ENCODE data around the gene FIGNL2.

The FIGNL2 gene

DNA sequence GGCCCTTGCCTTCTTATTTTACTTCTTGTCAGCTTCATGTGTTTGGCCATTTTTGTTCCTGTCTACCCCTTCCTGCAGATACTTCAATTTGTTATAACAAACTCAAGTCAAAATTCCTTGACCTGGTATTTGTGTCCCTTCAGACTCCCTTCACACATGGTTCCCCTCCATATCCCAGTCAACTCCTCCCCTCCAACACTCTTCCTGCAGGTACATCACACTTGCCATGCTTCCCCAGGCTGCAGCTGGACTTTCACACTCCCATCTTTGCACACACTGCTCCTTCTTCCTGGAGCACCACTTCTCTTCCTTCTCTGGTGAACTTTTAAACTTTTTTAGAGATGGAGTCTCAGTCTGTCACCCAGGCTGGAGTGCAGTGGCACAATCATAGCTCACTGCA lies 18.9 kb upstream of the FIGNL2 start:
- no peak for ATAC-seq

DNA sequence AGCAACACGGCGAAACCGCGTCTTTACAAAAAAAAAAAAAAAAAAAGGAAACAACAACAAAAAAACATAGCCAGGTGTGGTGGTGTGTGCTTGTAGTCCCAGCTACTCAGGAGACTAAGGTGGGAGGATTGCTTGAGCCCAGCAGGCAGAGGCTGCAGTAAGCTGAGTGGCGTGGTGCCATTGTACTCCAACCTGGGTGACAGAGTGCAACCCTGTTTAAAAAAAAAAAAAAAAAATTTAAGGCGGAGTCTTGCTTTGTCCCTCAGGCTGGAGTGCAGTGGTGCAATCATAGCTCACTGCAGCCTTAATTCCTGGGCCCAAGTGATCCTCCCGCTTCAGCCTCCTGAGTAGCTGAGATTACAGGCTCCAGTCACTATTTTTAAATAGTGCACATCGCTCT lies 18.2 kb upstream of the FIGNL2 start:
- DNase-seq (no peak), ATAC-seq (no peak)
- Mint-ChIP-seq H3K27me3 (peaks cover 93% of the 10 kb centered on the region), H3K4me1 (peaks cover 39% of the 10 kb centered on the region), H3K4me3 (no peak overlapping the region), H3K27ac (no peak overlapping the region), H3K9me3 (no peaks in the 10 kb centered on the region)

More for the DNA sequence above, 18.9 kb upstream of the FIGNL2 start:
- peaks cover 39% of the 10 kb centered on the region for H3K4me1 Mint-ChIP-seq
- no peak overlapping the region for H3K27ac Mint-ChIP-seq
- H3K4me3 Mint-ChIP-seq = no peak overlapping the region
- peaks cover 88% of the 10 kb centered on the region for H3K27me3 Mint-ChIP-seq
- no peaks in the 10 kb centered on the region for H3K9me3 Mint-ChIP-seq
- no peak for DNase-seq

- DNase-seq = no peak
- H3K4me3 Mint-ChIP-seq = no peak overlapping the region
- H3K9me3 Mint-ChIP-seq = no peaks in the 10 kb centered on the region
- peaks cover 93% of the 10 kb centered on the region for H3K27me3 Mint-ChIP-seq
- no peak for ATAC-seq
- no peak overlapping the region for H3K27ac Mint-ChIP-seq
- peaks cover 39% of the 10 kb centered on the region for H3K4me1 Mint-ChIP-seq
Measured at GRCh38 chr12:51866324-51866723, 17.8 kb upstream of the FIGNL2 start.

- H3K27ac Mint-ChIP-seq = no peak overlapping the region
- H3K9me3 Mint-ChIP-seq = no peaks in the 10 kb centered on the region
- peaks cover 36% of the 10 kb centered on the region for H3K4me1 Mint-ChIP-seq
- H3K4me3 Mint-ChIP-seq = no peak overlapping the region
- peaks cover 93% of the 10 kb centered on the region for H3K27me3 Mint-ChIP-seq
- DNase-seq = no peak
- no peak for ATAC-seq
Measured at GRCh38 chr12:51865757-51866270, 17.3 kb upstream of the FIGNL2 start.

- Mint-ChIP-seq H3K4me1 (peaks cover 29% of the 10 kb centered on the region), H3K9me3 (no peaks in the 10 kb centered on the region), H3K27me3 (peaks cover 87% of the 10 kb centered on the region), H3K4me3 (peak overlapping the region; percentile 48 to 56), H3K27ac (no peak overlapping the region)
- ATAC-seq (no peak), DNase-seq (no peak)
Measured at GRCh38 chr12:51864833-51865670, 16.5 kb upstream of the FIGNL2 start.

GRCh38 chr12:51863933-51864832 lies 15.7 kb upstream of the FIGNL2 start:
- Mint-ChIP-seq H3K9me3 (no peaks in the 10 kb centered on the region), H3K27ac (no peak overlapping the region), H3K4me3 (peak overlapping the region; percentile 48 to 60), H3K4me1 (peaks cover 22% of the 10 kb centered on the region), H3K27me3 (peaks cover 84% of the 10 kb centered on the region)
- DNase-seq (peak in 1 of 2 donors; percentile 41), ATAC-seq (peak; percentile 88)

- Mint-ChIP-seq H3K4me1 (peaks cover 16% of the 10 kb centered on the region), H3K4me3 (peak overlapping the region; percentile 60 to 65), H3K27me3 (peaks cover 79% of the 10 kb centered on the region), H3K9me3 (no peaks in the 10 kb centered on the region), H3K27ac (no peak overlapping the region)
- ATAC-seq (peak; percentile 13), DNase-seq (no peak)
Measured at GRCh38 chr12:51863363-51863932, 14.9 kb upstream of the FIGNL2 start.

DNA sequence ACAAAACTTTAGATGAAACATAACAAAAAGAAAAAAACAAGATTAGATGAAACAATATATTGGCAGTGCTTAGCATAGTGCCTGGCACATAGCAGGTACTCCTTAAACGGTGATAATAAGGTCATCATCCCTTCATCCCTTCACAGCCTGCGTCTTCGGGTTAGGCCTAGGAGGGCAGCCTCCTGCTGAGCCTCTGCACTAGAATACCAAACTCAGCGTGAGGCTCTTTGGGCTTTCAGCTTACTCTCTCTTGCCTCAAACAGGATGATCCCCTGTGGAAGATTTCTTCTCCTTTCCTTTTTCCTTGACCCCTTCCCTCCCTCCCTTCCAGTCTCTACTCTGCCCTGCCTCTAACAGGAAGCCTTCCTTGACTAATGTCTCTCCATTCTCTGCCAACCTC lies 14.4 kb upstream of the FIGNL2 start:
- Mint-ChIP-seq H3K27ac (no peak overlapping the region), H3K9me3 (no peaks in the 10 kb centered on the region), H3K4me1 (peaks cover 15% of the 10 kb centered on the region), H3K27me3 (peaks cover 74% of the 10 kb centered on the region), H3K4me3 (no peak overlapping the region)
- no peak for ATAC-seq
- no peak for DNase-seq

- Mint-ChIP-seq H3K4me1 (peaks cover 15% of the 10 kb centered on the region), H3K27me3 (peaks cover 75% of the 10 kb centered on the region), H3K27ac (no peak overlapping the region), H3K4me3 (no peak overlapping the region), H3K9me3 (no peaks in the 10 kb centered on the region)
- DNase-seq = no peak
- no peak for ATAC-seq
Measured at GRCh38 chr12:51860986-51861385, 12.5 kb upstream of the FIGNL2 start.

DNA sequence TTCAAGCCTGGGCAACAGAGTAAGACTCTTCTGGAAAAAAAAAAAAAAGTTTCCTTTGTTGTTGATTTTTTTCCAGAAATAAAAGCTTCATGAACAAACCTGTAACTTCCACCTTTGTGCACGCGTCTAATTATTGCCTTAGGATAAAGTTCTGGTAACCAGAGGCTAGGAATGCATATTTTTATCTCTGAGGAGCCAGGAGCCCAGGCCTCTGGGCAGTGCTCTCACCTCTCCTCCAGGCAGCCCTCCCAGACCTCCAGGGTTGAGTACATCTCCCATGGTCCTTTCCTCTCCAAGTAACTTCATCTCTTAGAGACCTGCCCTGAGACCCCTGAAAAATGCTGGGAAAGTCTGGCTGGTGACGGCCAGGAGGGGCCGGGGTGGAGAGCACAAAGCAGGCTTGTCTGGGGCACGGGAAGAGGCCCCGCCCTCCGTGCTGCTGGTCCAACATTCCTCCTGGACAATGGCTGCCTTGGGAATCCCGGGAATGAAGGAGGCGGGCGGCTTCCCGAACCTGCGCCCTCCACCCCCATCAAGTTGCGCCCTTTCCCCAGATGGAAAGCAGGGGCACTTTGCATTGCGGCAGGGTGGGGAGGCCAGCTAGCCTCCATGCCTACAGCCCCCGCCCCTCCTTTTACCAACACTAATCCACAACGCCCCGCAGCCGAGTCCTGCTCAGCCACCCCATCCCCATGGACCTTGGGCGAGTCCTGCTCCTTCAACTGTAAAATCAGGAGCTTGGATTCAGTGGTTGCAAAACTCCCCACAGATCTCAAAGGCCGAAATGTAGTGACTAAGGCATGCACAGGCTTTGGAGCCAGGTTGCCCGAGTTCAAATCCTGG lies 7.3 kb upstream of the FIGNL2 start:
- ATAC-seq = no peak
- DNase-seq = no peak
- peaks cover 9% of the 10 kb centered on the region for H3K4me1 Mint-ChIP-seq
- no peaks in the 10 kb centered on the region for H3K9me3 Mint-ChIP-seq
- no peak overlapping the region for H3K4me3 Mint-ChIP-seq
- peak overlapping the region in 1 of 2 donors; percentile 49 for H3K27ac Mint-ChIP-seq
- H3K27me3 Mint-ChIP-seq = peaks cover 49% of the 10 kb centered on the region

DNA sequence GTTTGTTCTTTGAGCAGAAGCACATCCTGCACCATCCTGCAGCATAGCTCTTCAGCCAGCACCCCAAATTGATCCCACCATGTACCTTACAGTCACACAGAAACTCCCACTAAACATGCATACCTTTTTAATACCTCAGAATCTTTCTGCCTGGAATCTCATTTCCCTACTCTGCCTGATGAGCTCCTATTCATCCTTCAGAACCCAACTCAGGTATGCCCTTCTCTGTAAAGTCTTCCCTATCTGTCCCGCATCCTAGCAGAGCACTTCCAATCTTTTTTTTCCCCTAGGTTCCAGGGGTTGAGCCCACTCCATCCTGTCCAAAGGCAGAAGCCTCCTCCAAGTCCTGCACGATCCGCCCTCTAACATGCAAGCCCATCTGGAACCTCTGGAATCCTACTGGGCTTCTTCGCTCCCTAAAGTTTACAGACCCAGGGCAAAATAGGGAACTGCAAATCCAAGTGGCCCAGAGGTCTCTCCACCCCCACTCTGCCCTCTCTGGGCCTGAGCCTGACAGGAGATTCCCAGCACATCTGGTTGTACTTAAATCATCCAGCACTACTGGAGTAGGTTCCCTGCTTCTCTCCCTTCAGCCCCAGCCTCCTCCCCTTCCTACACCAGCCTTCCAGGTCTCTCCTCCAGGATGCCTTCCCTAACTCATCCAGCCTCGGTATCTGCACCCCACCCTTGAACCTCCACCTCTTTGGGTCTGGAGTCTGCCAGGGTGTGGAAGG lies 4.1 kb upstream of the FIGNL2 start:
- Mint-ChIP-seq H3K4me3 (no peak overlapping the region), H3K27me3 (peaks cover 58% of the 10 kb centered on the region), H3K4me1 (peaks cover 20% of the 10 kb centered on the region), H3K9me3 (no peaks in the 10 kb centered on the region), H3K27ac (no peak overlapping the region)
- DNase-seq = no peak
- no peak for ATAC-seq

DNA sequence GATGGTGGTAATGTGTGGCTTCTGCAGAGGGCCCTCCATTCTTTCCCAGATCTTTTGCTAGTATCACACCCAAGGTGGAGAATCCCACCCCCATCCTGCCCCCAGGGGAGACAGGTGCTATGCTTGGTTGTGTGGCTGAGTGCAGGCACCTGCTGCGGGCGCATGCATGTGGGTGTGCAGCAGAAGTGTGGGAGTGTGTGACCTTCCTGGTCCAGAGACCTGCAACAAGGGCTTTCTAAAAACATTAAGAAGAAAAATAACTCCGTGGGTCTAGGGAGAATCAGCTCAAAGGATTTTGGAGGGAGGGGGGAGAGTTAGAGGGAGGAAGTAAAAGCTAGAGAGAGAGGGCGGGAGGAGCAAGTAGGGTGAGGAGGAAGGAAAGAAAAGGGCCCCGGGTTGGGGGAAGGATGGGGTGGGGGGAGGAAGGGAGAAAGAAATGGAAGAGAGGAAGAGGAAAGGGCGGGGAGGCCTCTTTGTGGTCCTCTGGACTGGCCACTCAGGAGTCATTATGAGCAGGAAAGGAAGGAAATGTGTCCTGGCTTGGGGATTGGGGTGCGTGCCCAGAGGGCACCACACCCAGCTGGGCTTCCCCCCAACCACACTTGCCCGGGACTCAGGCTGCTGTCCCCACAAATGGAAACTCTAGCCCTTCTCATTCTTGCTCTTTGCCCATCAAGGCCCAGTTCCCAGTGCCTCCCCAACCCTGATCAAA lies 3.1 kb upstream of the FIGNL2 start:
- Mint-ChIP-seq H3K27me3 (peaks cover 58% of the 10 kb centered on the region), H3K4me1 (peaks cover 25% of the 10 kb centered on the region), H3K9me3 (no peaks in the 10 kb centered on the region), H3K27ac (no peak overlapping the region), H3K4me3 (no peak overlapping the region)
- no peak for DNase-seq
- ATAC-seq = no peak

GRCh38 chr12:51850965-51851299 lies 2.4 kb upstream of the FIGNL2 start:
- no peak overlapping the region for H3K4me3 Mint-ChIP-seq
- H3K9me3 Mint-ChIP-seq = no peaks in the 10 kb centered on the region
- H3K27me3 Mint-ChIP-seq = peaks cover 58% of the 10 kb centered on the region
- no peak overlapping the region for H3K27ac Mint-ChIP-seq
- ATAC-seq = no peak
- no peak for DNase-seq
- H3K4me1 Mint-ChIP-seq = peaks cover 31% of the 10 kb centered on the region

Measured in stimulated activated naive CD8-positive, alpha-beta T cell treated with anti-CD3 and anti-CD28 coated beads, Interleukin-15, amount 100 ng/mL, for 72 hours (primary cell).